Esophagus muscularis mucosa (tissue), 4 donors: ENCODE measurements around the gene ZFAND6. TPM values are rescaled to one million over a fixed set of nuclear protein-coding genes. Genes with fewer than 3 reads are reported as not detected.

Experiments
- DNase-seq: peaks from one replicate; pipeline ENCODE4 v3.0.0-alpha.2; 2017; ENCODE audit errors: extremely low spot score
- H3K27ac ChIP-seq, 4 donors: fragments of 200-600 bp; sonication (generic); replicated peaks in 1 of 4; 1 replicate in 3 of 4; 2 replicates in 1 of 4; pipeline ENCODE4 v1.5.1; 2016 to 2019; ENCODE audit warnings: mild to moderate bottlenecking in 1 of 4
- H3K27me3 ChIP-seq, 4 donors: fragments of 200-600 bp; sonication (generic); one replicate each; pipeline versions ENCODE4 v1.5.1 to v1.6.0; 2016 to 2019
- H3K36me3 ChIP-seq, 4 donors: fragments of 200-600 bp; sonication (generic); one replicate each; pipeline ENCODE4 v1.5.1; 2016 to 2019
- H3K4me1 ChIP-seq, 4 donors: fragments of 200-600 bp; sonication (generic); one replicate each; pipeline ENCODE4 v1.5.1; 2016 to 2019
- H3K4me3 ChIP-seq, 4 donors: fragments of 200-600 bp; sonication (generic); 1 replicate in 2 of 4; 2 replicates in 2 of 4; pipeline ENCODE4 v1.5.1; 2016 to 2019; ENCODE audit warnings: mild to moderate bottlenecking in 4 of 4, moderate library complexity in 1 of 4
- H3K9me3 ChIP-seq, 4 donors: fragments of 200-600 bp; sonication (generic); 1 replicate in 3 of 4; 2 replicates in 1 of 4; pipeline ENCODE4 v1.5.1; 2016 to 2019
- CTCF ChIP-seq, 3 experiments: fragments of 200-600 bp in 2 of 3; fragments of 450-650 bp in 1 of 3; sonication (generic) in 2 of 3; IDR thresholded peaks; one replicate each; pipeline ENCODE4 v1.5.1; 2017 to 2019; ENCODE audit warnings: antibody characterized with exemption in 3 of 3, mild to moderate bottlenecking in 2 of 3, moderate library complexity in 1 of 3
- EP300 ChIP-seq: sonication (generic); formaldehyde crosslinking; IDR thresholded peaks from one replicate; pipeline ENCODE4 v1.6.1; 2017; ENCODE audit warnings: antibody characterized with exemption
- POLR2A ChIP-seq: fragments of 450-650 bp; IDR thresholded peaks from one replicate; pipeline ENCODE4 v1.6.1; 2017; ENCODE audit warnings: antibody characterized with exemption, moderate library complexity, mild to moderate bottlenecking, low read depth
- POLR2AphosphoS5 ChIP-seq, 2 donors: sonication (generic); formaldehyde crosslinking; IDR thresholded peaks; one replicate each; pipeline ENCODE4 v1.6.1; 2017; ENCODE audit warnings: antibody characterized with exemption in 2 of 2
- WGBS: methylation state at CpG from one replicate; pipeline ENCODE4 v1.1.5; 2018; 5-methylcytosine and 5-hydroxymethylcytosine counted together
- intact Hi-C: fragments of 100-400 bp; cut with DNase I; formaldehyde crosslinking; loops from one replicate; pipeline ENCODE4 v1.15.1; 2023
- total RNA-seq, 4 donors: library from RNA; depleted of rRNA; stranded (reverse); fragments of >200 nt; gene quantifications; one replicate each; pipeline versions ENCODE4 v1.1.0 to v1.2.1, GENCODE V29; 2016

The ZFAND6 gene
- total RNA-seq, 4 donors from 2014 or later, result 80.2 to 134 (median 107) TPM

- Histone ChIP-seq H3K36me3 (peaks cover 0 to 62% (median 47%) of the 10 kb centered on the region in 4 donors), H3K27ac (peak overlapping the region in 1 of 4 donors; percentile 16), H3K4me3 (no peak overlapping the region), H3K27me3 (no peaks in the 10 kb centered on the region), H3K9me3 (no peaks in the 10 kb centered on the region), H3K4me1 (peaks cover 0 to 17% (median 15%) of the 10 kb centered on the region in 4 donors)
- intact Hi-C loops, result no loop called here
- TF ChIP-seq POLR2AphosphoS5 (IDR thresholded peaks at IDR 0.05) (no peak), CTCF (IDR thresholded peaks at IDR 0.05) (no peak), POLR2A (no peak), EP300 (no peak)
- DNase-seq, result peak; percentile 90
- 94% methylated on average over 9 of the region's 12 CpGs for WGBS
These were observed 100.5 kb downstream of the ZFAND6 start for GRCh38 chr15:80159811-80160569.

- Histone ChIP-seq H3K36me3 (peaks cover 0 to 65% (median 47%) of the 10 kb centered on the region in 4 donors), H3K4me1 (peaks cover 0 to 17% (median 12%) of the 10 kb centered on the region in 4 donors), H3K4me3 (no peak overlapping the region), H3K9me3 (no peaks in the 10 kb centered on the region), H3K27me3 (no peaks in the 10 kb centered on the region), H3K27ac (peak overlapping the region in 2 of 4 donors; percentile 16 to 19)
- TF ChIP-seq POLR2AphosphoS5 (IDR thresholded peaks at IDR 0.05) (peak in 1 of 2 donors; percentile 30), POLR2A (no peak)
- intact Hi-C loops, result no loop called here
- WGBS, result 81% methylated on average over 7 of the region's 7 CpGs
- no peak for DNase-seq
These were observed 101.2 kb downstream of the ZFAND6 start for GRCh38 chr15:80160570-80161156.

DNA sequence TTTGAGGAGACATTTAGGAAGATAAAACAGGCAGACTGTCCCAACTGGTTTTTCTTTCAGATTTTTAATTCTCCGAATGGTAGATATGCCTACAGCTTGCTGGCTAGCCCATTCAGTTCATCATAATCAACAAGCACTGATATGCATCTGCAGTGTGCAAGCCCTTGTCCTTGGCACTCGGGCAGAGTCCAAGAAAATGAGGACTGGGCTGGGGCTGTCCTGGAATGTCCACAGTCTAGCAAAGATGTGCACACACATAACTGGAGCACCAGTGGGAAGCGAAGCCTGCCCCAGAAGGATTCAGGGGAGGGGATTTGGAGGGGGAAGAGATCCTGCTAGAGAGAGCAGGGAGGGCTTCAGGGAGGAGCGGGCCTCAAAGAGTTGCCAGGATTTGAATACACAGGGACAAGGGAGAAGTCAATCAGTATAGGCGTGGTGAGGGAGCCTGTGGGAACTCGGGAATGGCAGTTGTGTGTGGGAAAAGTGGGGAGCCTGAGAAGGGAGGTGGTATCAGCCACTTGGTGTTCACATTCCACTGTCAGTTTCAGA lies 102.1 kb downstream of the ZFAND6 start:
- peaks cover 0 to 17% (median 12%) of the 10 kb centered on the region in 4 donors for H3K4me1 ChIP-seq
- no peaks in the 10 kb centered on the region for H3K27me3 ChIP-seq
- TF ChIP-seq POLR2A, result no peak
- no peak for TF ChIP-seq POLR2AphosphoS5 (IDR thresholded peaks at IDR 0.05)
- no peak for TF ChIP-seq CTCF (IDR thresholded peaks at IDR 0.05)
- no peak for TF ChIP-seq EP300
- no peak overlapping the region for H3K4me3 ChIP-seq
- H3K9me3 ChIP-seq, result no peaks in the 10 kb centered on the region
- no peak overlapping the region for H3K27ac ChIP-seq
- WGBS, result 89% methylated on average over 6 of the region's 6 CpGs
- peaks cover 0 to 65% (median 47%) of the 10 kb centered on the region in 4 donors for H3K36me3 ChIP-seq
- DNase-seq, result no peak
- intact Hi-C loops, result no loop called here

- 84% methylated on average over 6 of the region's 6 CpGs for WGBS
- no peak for DNase-seq
- intact Hi-C loops, result no loop called here
These were observed 102.6 kb downstream of the ZFAND6 start for GRCh38 chr15:80162059-80162554.

More at GRCh38 chr15:80162059-80162554, 102.6 kb downstream of the ZFAND6 start:
- Histone ChIP-seq H3K4me1 (peaks cover 0 to 17% (median 12%) of the 10 kb centered on the region in 4 donors), H3K36me3 (peaks cover 0 to 65% (median 47%) of the 10 kb centered on the region in 4 donors), H3K9me3 (no peaks in the 10 kb centered on the region), H3K4me3 (no peak overlapping the region), H3K27me3 (no peaks in the 10 kb centered on the region), H3K27ac (no peak overlapping the region)
- TF ChIP-seq EP300 (no peak), CTCF (IDR thresholded peaks at IDR 0.05) (no peak), POLR2A (no peak), POLR2AphosphoS5 (IDR thresholded peaks at IDR 0.05) (no peak)
